ENCODE results near the gene FAM131B. TPM values are rescaled to one million over a fixed set of nuclear protein-coding genes. Genes with fewer than 3 reads are reported as not detected.

The FAM131B gene
- total and polyA plus RNA-seq, 8 donors = 0.60 to 2.3 (median 1.6) TPM

DNA sequence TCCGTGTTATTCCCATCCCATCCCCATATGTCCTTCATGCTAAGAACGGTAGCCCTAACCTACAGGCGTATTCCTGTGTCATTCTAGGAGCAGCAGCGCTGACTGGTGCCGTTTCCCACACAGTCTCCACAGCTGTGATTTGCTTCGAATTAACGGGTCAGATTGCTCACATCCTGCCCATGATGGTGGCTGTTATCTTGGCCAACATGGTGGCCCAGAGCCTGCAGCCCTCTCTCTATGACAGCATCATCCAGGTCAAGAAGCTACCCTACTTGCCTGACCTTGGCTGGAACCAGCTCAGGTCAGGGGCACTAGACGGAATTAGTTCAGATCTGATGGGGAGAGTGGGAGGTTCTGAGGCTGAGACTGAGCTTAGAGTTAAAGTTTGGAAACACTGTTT is 20.7 kb downstream of the FAM131B start:
- DNase-seq = no peak
- Histone ChIP-seq H3K36me3 (no peaks in the 10 kb centered on the region), H3K27ac (no peak overlapping the region), H3K27me3 (peaks cover 0 to 19% of the 10 kb centered on the region in 2 donors), H3K9me3 (no peaks in the 10 kb centered on the region), H3K4me3 (no peak overlapping the region), H3K4me1 (peaks cover 0 to 4% of the 10 kb centered on the region in 2 donors)
- TF ChIP-seq, protein P1, sequence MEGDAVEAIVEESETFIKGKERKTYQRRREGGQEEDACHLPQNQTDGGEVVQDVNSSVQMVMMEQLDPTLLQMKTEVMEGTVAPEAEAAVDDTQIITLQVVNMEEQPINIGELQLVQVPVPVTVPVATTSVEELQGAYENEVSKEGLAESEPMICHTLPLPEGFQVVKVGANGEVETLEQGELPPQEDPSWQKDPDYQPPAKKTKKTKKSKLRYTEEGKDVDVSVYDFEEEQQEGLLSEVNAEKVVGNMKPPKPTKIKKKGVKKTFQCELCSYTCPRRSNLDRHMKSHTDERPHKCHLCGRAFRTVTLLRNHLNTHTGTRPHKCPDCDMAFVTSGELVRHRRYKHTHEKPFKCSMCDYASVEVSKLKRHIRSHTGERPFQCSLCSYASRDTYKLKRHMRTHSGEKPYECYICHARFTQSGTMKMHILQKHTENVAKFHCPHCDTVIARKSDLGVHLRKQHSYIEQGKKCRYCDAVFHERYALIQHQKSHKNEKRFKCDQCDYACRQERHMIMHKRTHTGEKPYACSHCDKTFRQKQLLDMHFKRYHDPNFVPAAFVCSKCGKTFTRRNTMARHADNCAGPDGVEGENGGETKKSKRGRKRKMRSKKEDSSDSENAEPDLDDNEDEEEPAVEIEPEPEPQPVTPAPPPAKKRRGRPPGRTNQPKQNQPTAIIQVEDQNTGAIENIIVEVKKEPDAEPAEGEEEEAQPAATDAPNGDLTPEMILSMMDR (IDR thresholded peaks at IDR 0.05) = no peak
- intact Hi-C loops (cut with DNase I) = no loop called here
- no peak for ATAC-seq

DNA sequence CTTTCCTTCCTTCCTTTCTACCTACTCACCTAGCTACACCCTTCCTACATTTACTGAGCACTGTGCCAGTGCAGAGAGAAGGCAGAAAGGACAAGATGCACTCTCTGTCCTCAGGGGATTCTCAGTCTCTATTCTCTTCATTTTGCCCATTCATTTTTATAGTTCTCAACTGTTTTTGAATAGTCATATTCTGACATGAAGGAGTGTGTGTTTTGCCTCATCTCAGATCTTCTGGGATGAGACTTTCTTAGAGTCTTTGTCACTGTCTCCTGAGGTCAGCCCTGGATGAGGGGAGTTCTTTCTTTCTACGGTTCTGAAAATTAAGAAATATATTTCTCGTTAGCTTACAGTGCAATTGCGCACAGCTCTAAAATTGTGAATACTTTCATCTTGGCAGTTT is 25.3 kb downstream of the FAM131B start:
- DNase-seq (no peak), ATAC-seq (no peak)
- no peaks in the 10 kb centered on the region for H3K4me1 ChIP-seq
- TF ChIP-seq, protein P1 (IDR thresholded peaks at IDR 0.05) = no peak
- H3K9me3 ChIP-seq = no peaks in the 10 kb centered on the region
- H3K4me3 ChIP-seq = no peak overlapping the region
- H3K27ac ChIP-seq = no peak overlapping the region
- H3K27me3 ChIP-seq = no peaks in the 10 kb centered on the region
- H3K36me3 ChIP-seq = no peaks in the 10 kb centered on the region
- intact Hi-C loops (cut with DNase I) = no loop called here

DNA sequence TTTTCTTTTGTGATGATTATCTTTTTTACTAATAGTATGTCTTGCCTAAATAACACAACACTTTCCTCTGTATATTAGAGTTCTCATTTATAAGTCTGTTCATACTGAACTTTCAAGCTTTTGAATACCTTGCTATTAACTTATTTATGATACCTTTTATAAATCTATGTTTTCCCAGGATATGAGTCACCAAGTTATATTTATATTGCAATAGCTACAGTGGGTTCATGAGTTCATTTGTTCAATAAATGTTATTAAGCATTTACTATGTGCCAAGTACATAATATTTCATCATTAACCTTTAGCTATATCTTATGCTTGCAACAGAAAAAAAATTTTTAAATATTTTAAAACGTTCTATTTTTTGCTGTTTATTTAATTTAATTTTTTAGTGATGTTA is 28.3 kb downstream of the FAM131B start:
- no peaks in the 10 kb centered on the region for H3K4me1 ChIP-seq
- no peak overlapping the region for H3K4me3 ChIP-seq
- no peak overlapping the region for H3K27ac ChIP-seq
- intact Hi-C loops (cut with DNase I) = no loop called here
- DNase-seq = no peak
- no peak for ATAC-seq
- H3K27me3 ChIP-seq = no peaks in the 10 kb centered on the region
- TF ChIP-seq, protein P1 (IDR thresholded peaks at IDR 0.05) = no peak
- no peaks in the 10 kb centered on the region for H3K36me3 ChIP-seq
- H3K9me3 ChIP-seq = no peaks in the 10 kb centered on the region

DNA sequence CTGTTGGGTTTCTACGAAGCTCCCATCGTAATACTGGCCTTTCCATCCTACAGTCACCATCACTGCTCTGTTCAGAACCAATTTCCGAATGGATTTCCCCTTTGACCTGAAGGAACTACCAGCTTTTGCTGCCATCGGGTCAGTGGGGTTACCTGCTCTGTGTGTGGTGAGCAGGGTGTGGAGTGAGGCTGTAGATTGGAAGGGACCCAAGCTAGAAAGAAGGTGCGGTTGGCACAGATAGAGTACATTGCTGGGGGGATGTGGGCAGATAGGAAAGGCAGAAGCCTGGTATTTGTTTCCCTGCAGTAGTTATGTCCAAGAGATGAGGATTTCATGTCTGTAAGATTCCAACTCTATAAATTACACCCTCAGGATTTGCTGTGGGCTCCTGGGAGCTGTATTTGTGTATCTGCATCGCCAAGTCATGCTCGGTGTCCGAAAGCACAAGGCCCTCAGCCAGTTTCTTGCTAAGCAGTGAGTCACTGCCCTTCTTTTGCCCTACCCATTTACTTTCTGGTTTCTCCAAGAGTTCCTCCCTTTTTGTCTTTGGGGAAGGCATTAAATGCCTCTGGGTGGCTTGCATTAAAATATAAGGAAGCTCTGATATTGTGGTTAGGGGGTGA is 31.2 kb downstream of the FAM131B start:
- no peaks in the 10 kb centered on the region for H3K36me3 ChIP-seq

DNA sequence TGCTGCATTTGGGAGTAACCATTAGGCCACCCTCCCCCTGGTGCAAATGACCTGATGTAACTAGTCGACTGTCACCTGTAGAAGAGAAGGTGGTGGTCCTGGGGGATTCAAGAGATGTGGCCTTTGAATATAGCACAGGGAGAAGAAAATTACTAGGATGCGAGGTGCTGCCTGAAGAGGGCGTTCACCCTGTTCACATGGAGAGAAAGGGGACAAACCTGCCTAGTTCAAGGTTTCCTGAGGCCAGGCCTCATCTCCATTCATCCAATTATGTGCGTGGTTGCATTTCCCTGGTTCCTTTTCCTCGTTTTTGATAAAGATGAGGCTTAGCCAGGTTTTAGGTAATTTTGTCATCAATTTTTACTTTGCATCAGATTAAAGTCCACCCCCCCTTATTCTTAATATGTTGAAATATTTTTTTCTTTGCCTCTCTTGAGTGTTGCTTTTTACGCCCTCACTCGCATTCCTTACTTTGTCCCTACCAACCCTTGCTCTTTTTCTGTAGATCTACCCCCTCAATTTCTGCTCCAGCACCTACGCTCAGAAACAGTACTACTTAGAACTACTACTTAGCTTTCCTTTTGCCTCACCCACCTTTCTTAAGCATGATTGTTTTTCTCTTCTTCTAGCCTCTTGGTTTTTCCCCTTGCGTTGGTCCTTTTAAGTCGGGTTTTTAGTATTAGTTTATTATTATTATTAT is 32.9 kb downstream of the FAM131B start:
- TF ChIP-seq, protein P1 (IDR thresholded peaks at IDR 0.05) = no peak
- Histone ChIP-seq H3K4me1 (no peaks in the 10 kb centered on the region), H3K9me3 (no peaks in the 10 kb centered on the region), H3K36me3 (no peaks in the 10 kb centered on the region), H3K4me3 (no peak overlapping the region), H3K27ac (no peak overlapping the region), H3K27me3 (no peaks in the 10 kb centered on the region)
- ATAC-seq (no peak), DNase-seq (no peak)
- intact Hi-C loops (cut with DNase I) = no loop called here

More for the DNA sequence above, 31.2 kb downstream of the FAM131B start:
- Histone ChIP-seq H3K4me1 (no peaks in the 10 kb centered on the region), H3K9me3 (no peaks in the 10 kb centered on the region), H3K4me3 (no peak overlapping the region), H3K27ac (no peak overlapping the region), H3K27me3 (no peaks in the 10 kb centered on the region)
- intact Hi-C loops (cut with DNase I) = no loop called here
- ATAC-seq (peak; percentile 83), DNase-seq (peak in 1 of 4 donors; percentile 49)
- TF ChIP-seq, protein P1 (IDR thresholded peaks at IDR 0.05) = no peak

All from left lung (tissue), 10 donors.